HepG2 (cell line): Measurements from ENCODE around the gene NT5DC1. TPM values are rescaled to one million over a fixed set of nuclear protein-coding genes. Genes with fewer than 3 reads are reported as not detected.
A peak's percentile ranks its signal among the peaks of the same experiment; 100 is the strongest.

Experiments
- CENPBD1 ChIP-seq: sonication (generic); formaldehyde crosslinking; IDR thresholded peaks from 2 replicates; pipeline ENCODE4 v1.8.0; 2022; ENCODE audit warnings: missing genetic modification reagents, low read depth, mild to moderate bottlenecking, borderline replicate concordance
- CHD2 ChIP-seq: IDR thresholded peaks from 2 replicates; pipeline ENCODE4 v1.6.1; 2011; ENCODE audit warnings: low read depth, low read length, improper control_type of control experiment
- GATA4 ChIP-seq: sonication (generic); IDR thresholded peaks from 2 replicates; pipeline ENCODE4 v1.6.1; 2016; ENCODE audit warnings: antibody characterized with exemption, low read depth, borderline replicate concordance
- HMG20A ChIP-seq: IDR thresholded peaks from 2 replicates; pipeline ENCODE4 v1.6.1; 2016; ENCODE audit warnings: borderline replicate concordance
- KIAA2018 ChIP-seq: sonication (generic); formaldehyde crosslinking; IDR thresholded peaks from 2 replicates; pipeline ENCODE4 v1.5.0; 2020; ENCODE audit warnings: mild to moderate bottlenecking, missing genetic modification reagents, borderline replicate concordance
- MAX ChIP-seq: IDR thresholded peaks from 2 replicates; pipeline ENCODE4 v1.6.1; 2012; ENCODE audit warnings: inconsistent platforms
- ONECUT2 ChIP-seq: sonication (generic); formaldehyde crosslinking; IDR thresholded peaks from 2 replicates; pipeline ENCODE4 v1.4.0; 2020; ENCODE audit warnings: missing genetic modification reagents
- PREB ChIP-seq: sonication (generic); formaldehyde crosslinking; IDR thresholded peaks from 2 replicates; pipeline ENCODE4 v1.4.0; 2020; ENCODE audit warnings: missing genetic modification reagents
- TP53 ChIP-seq: sonication (generic); formaldehyde crosslinking; conservative IDR thresholded peaks from 2 replicates; pipeline ENCODE4 v1.4.0; 2020; ENCODE audit warnings: missing genetic modification reagents
- ZMAT3 ChIP-seq: sonication (generic); formaldehyde crosslinking; conservative IDR thresholded peaks from 2 replicates; pipeline ENCODE4 v1.7.0; 2021; ENCODE audit warnings: missing genetic modification reagents
- ZNF205 ChIP-seq: IDR thresholded peaks from 2 replicates; pipeline ENCODE4 v1.6.1; 2018; ENCODE audit warnings: missing biosample characterization, missing genetic modification reagents
- ZNF276 ChIP-seq: sonication (generic); formaldehyde crosslinking; IDR thresholded peaks from 2 replicates; pipeline ENCODE4 v1.4.0; 2020; ENCODE audit warnings: mild to moderate bottlenecking, low read depth, missing genetic modification reagents
- ZNF496 ChIP-seq: sonication (generic); formaldehyde crosslinking; IDR thresholded peaks from 2 replicates; pipeline ENCODE4 v1.8.1; 2023; ENCODE audit warnings: mild to moderate bottlenecking, moderate library complexity, missing genetic modification reagents; ENCODE audit not compliant: insufficient replicate concordance
- ZNF704 ChIP-seq: sonication (generic); formaldehyde crosslinking; IDR thresholded peaks from 2 replicates; pipeline ENCODE4 v1.8.1; 2023; ENCODE audit warnings: mild to moderate bottlenecking, inconsistent platforms, moderate library complexity, missing genetic modification reagents, borderline replicate concordance
- ZNF891 ChIP-seq: sonication (generic); formaldehyde crosslinking; IDR thresholded peaks from 2 replicates; pipeline ENCODE4 v1.5.0; 2020; ENCODE audit warnings: mild to moderate bottlenecking, missing genetic modification reagents
- ZSCAN12 ChIP-seq: sonication (generic); formaldehyde crosslinking; IDR thresholded peaks from 2 replicates; pipeline ENCODE4 v1.9.0; 2021; ENCODE audit warnings: mild to moderate bottlenecking, missing genetic modification reagents
- ZSCAN30 ChIP-seq: sonication (generic); formaldehyde crosslinking; IDR thresholded peaks from 2 replicates; pipeline ENCODE4 v1.5.0; 2020; ENCODE audit warnings: mild to moderate bottlenecking, missing genetic modification reagents
- polyA plus RNA-seq, 8 experiments: library from polyadenylated mRNA; depleted of rRNA in 3 of 8; stranded (reverse) in 7 of 8; unstranded in 1 of 8; fragments of >200 nt; fragmentation: Illumina TruSeq in 4 of 8; extraction: Trizol in 4 of 8; gene quantifications; 2 replicates each; pipeline versions ENCODE4 v1.2.1 to v1.2.3, GENCODE V29; 2011 to 2016; ENCODE audit warnings: low read depth in 4 of 8, missing spikeins in 1 of 8, mixed read lengths in 1 of 8; ENCODE audit not compliant: insufficient read depth in 1 of 8
- total RNA-seq, 5 experiments: library from RNA; depleted of rRNA; stranded (reverse); fragments of >200 nt; fragmentation: Illumina TruSeq; extraction: Trizol; gene quantifications; 2 replicates each; pipeline ENCODE4 v1.2.3, GENCODE V29; 2016; ENCODE audit warnings: low read depth in 1 of 5

Gene NT5DC1
- total and polyA plus RNA-seq, 2 of the 13 experiments (the other 11 are each of a cell fraction or from before 2014, with no cell fraction given) = 27.0 to 56.1 TPM

GRCh38 chr6:116268589-116269293 is 168.1 kb downstream of the NT5DC1 start (continued):
- TF ChIP-seq KIAA2018 (CRISPR knock-in tag) = no peak
- no peak for TF ChIP-seq GATA4
- TF ChIP-seq MAX = no peak
- TF ChIP-seq ZSCAN12 (CRISPR knock-in tag) = no peak
- no peak for TF ChIP-seq ZNF276
- TF ChIP-seq ONECUT2 (CRISPR knock-in tag) = no peak
- no peak for TF ChIP-seq ZNF496
- no peak for TF ChIP-seq ZNF704 (CRISPR knock-in tag)
- TF ChIP-seq HMG20A (CRISPR knock-in tag) = peak; percentile 40; the same call in 1 of the 2 replicates
- TF ChIP-seq ZMAT3 = no peak
- TF ChIP-seq TP53 = no peak
- no peak for TF ChIP-seq ZNF891 (CRISPR knock-in tag)
- no peak for TF ChIP-seq CENPBD1 (CRISPR knock-in tag)
- TF ChIP-seq PREB = no peak
- TF ChIP-seq ZNF205 (CRISPR knock-in tag) = no peak
- TF ChIP-seq CHD2 = no peak
- no peak for TF ChIP-seq ZSCAN30
